CD4-positive, alpha-beta T cell (primary cell): ENCODE data around the gene RPTN. TPM values are rescaled to one million over a fixed set of nuclear protein-coding genes. Genes with fewer than 3 reads are reported as not detected.
"Not testable (repeated sequence)": the region's sequence is repeated elsewhere in the genome, so short reads cannot be mapped to it uniquely, and the experiment has no call there.

ENCODE experiments used
- ATAC-seq: fragments of 200-7000 bp; cut with Tn5 transposase; one replicate; pipeline ENCODE4 v1.10.0; 2022; ENCODE audit warnings: mild to moderate bottlenecking; ENCODE audit not compliant: poor library complexity
- CTCF ChIA-PET: fragments of 350-600 bp; sonication (Branson Sonifier 250); formaldehyde crosslinking; loops from one replicate; lab custom pipeline; 2021; ENCODE audit warnings: antibody characterized with exemption, inconsistent platforms; lab: Charles Lee
- POLR2A ChIA-PET: fragments of 350-600 bp; sonication (Branson Sonifier 250); formaldehyde crosslinking; loops from one replicate; lab custom pipeline; 2021; ENCODE audit warnings: antibody characterized with exemption, inconsistent platforms; lab: Charles Lee
- DNase-seq, 14 experiments: peaks; one replicate each; pipeline ENCODE4 v3.0.0-alpha.2; 2013 to 2020; ENCODE audit warnings: mixed read lengths in 2 of 14
- H3K27ac ChIP-seq, 2 donors: one replicate each; pipeline versions ENCODE4 v1.5.1 to v1.7.0; 2013; ENCODE audit warnings: low read length in 2 of 2, low read depth in 1 of 2, mild to moderate bottlenecking in 1 of 2
- H3K27me3 ChIP-seq, 2 experiments: 1 replicate in 1 of 2; 2 replicates in 1 of 2; pipeline versions ENCODE4 v1.6.1 to v1.7.0; 2013; ENCODE audit warnings: low read length in 2 of 2, control low read depth in 1 of 2, mild to moderate bottlenecking in 1 of 2, moderate library complexity in 1 of 2; ENCODE audit not compliant: insufficient read depth in 2 of 2, control insufficient read depth in 1 of 2
- H3K36me3 ChIP-seq: one replicate; pipeline ENCODE4 v1.6.1; 2013; ENCODE audit warnings: low read length, control low read depth; ENCODE audit not compliant: insufficient read depth
- H3K4me1 ChIP-seq: one replicate; pipeline ENCODE4 v1.6.1; 2013; ENCODE audit warnings: low read length, control low read depth; ENCODE audit not compliant: insufficient read depth
- H3K4me3 ChIP-seq: one replicate; pipeline ENCODE4 v1.5.1; 2013; ENCODE audit warnings: mild to moderate bottlenecking, low read length, moderate library complexity
- H3K9me3 ChIP-seq, 2 experiments: 1 replicate in 1 of 2; 2 replicates in 1 of 2; pipeline versions ENCODE4 v1.6.1 to v1.7.0; 2013; ENCODE audit warnings: low read length in 2 of 2, mild to moderate bottlenecking in 2 of 2, control low read depth in 1 of 2, moderate library complexity in 1 of 2; ENCODE audit not compliant: control insufficient read depth in 1 of 2, insufficient read depth in 1 of 2
- H3K27ac Mint-ChIP-seq: one replicate; pipeline ENCODE4 v1.8.0; 2020; ENCODE audit warnings: mixed read lengths
- H3K27me3 Mint-ChIP-seq: one replicate; pipeline ENCODE4 v1.8.0; 2021; ENCODE audit warnings: mixed read lengths
- H3K36me3 Mint-ChIP-seq: one replicate; pipeline ENCODE4 v1.8.0; 2021; ENCODE audit warnings: low read depth, mixed read lengths
- H3K4me1 Mint-ChIP-seq: one replicate; pipeline ENCODE4 v1.8.0; 2021; ENCODE audit warnings: low read depth, mixed read lengths
- H3K4me3 Mint-ChIP-seq: one replicate; pipeline ENCODE4 v1.8.0; 2020; ENCODE audit warnings: mild to moderate bottlenecking, mixed read lengths
- H3K9me3 Mint-ChIP-seq: one replicate; pipeline ENCODE4 v1.8.0; 2020; ENCODE audit warnings: mixed read lengths
- intact Hi-C, 2 experiments: fragments of 100-400 bp; cut with DNase I in 1 of 2; cut with micrococcal nuclease in 1 of 2; formaldehyde crosslinking; loops; one replicate each; pipeline versions ENCODE4 v1.15.1 to v1.9.0; 2023 to 2025; cut with DNase I, micrococcal nuclease
- total RNA-seq, 174 experiments: library from RNA in 2 of 174; stranded (reverse) in 2 of 174; gene quantifications; one replicate each; pipeline ENCODE4 v1.2.3 and lab custom pipeline; 2021 to 2026
- TF ChIP-seq, protein P1 (sequence below): fragments of 200-600 bp; IDR thresholded peaks from one replicate; pipeline ENCODE4 v1.8.0; 2022; ENCODE audit warnings: antibody characterized with exemption, mild to moderate bottlenecking

The RPTN gene
- total RNA-seq, 2 experiments from 2014 or later, result not detected

DNA sequence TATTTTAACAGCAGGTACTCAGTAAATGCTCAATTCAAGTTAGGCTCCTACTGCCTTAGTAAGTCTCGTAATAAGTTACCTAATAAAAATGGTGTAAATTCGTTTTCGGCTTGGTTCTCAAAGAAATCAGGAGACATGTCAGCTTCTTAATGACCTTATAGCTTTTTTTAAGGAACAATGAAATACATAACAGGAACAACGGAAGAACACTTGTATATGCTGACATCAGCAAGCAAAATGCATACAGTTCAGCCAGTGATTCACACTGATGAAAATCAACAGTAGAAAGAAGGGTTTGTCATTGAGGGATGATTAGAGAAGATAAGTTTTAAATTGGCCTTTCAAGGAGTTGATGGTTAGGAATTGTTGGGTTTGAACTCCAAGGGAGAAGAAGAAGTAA, 13.3 kb downstream of the RPTN start:
- H3K36me3 ChIP-seq, result no peaks in the 10 kb centered on the region
- no peak overlapping the region for H3K27ac Mint-ChIP-seq
- intact Hi-C loops, result no loop called here
- H3K27me3 ChIP-seq, result peaks cover 4 to 17% of the 10 kb centered on the region in 2 experiments
- H3K4me1 Mint-ChIP-seq, result no peaks in the 10 kb centered on the region
- H3K9me3 ChIP-seq, result peaks cover 16 to 21% of the 10 kb centered on the region in 2 experiments
- no peak overlapping the region for H3K4me3 Mint-ChIP-seq
- H3K4me1 ChIP-seq, result no peaks in the 10 kb centered on the region
- no peaks in the 10 kb centered on the region for H3K36me3 Mint-ChIP-seq
- H3K27me3 Mint-ChIP-seq, result peaks cover 35% of the 10 kb centered on the region
- H3K27ac ChIP-seq, result no peak overlapping the region
- ChIA-PET CTCF (no interaction called here), POLR2A (no interaction called here)
- H3K9me3 Mint-ChIP-seq, result peaks cover 6% of the 10 kb centered on the region
- no peak overlapping the region for H3K4me3 ChIP-seq
- no peak for ATAC-seq
- TF ChIP-seq, protein P1, sequence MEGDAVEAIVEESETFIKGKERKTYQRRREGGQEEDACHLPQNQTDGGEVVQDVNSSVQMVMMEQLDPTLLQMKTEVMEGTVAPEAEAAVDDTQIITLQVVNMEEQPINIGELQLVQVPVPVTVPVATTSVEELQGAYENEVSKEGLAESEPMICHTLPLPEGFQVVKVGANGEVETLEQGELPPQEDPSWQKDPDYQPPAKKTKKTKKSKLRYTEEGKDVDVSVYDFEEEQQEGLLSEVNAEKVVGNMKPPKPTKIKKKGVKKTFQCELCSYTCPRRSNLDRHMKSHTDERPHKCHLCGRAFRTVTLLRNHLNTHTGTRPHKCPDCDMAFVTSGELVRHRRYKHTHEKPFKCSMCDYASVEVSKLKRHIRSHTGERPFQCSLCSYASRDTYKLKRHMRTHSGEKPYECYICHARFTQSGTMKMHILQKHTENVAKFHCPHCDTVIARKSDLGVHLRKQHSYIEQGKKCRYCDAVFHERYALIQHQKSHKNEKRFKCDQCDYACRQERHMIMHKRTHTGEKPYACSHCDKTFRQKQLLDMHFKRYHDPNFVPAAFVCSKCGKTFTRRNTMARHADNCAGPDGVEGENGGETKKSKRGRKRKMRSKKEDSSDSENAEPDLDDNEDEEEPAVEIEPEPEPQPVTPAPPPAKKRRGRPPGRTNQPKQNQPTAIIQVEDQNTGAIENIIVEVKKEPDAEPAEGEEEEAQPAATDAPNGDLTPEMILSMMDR, result no peak
- DNase-seq, result no peak

DNA sequence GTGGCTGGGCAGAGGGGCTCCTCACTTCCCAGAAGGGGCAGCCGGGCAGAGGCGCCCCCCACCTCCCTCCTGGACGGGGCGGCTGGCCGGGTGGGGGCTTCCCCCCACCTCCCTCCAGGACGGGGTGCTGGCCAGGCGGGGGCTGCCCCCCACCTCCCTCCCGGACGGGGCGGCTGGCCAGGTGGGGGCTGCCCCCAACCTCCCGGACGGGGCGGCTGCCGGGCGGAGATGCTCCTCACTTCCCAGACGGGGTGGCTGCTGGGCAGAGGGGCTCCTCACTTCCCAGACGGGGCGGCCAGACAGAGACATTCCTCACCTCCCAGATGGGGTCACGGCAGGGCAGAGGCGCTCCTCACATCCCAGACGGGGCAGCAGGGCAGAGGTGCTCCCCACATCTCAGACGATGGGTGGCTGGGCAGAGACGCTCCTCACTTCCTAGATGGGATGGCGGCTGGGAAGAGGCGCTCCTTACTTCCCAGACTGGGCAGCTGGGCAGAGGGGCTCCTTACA, 14.3 kb downstream of the RPTN start:
- H3K27me3 Mint-ChIP-seq, result peaks cover 41% of the 10 kb centered on the region
- Histone ChIP-seq H3K27me3 (peaks cover 8 to 27% of the 10 kb centered on the region in 2 experiments), H3K9me3 (peaks cover 16 to 21% of the 10 kb centered on the region in 2 experiments)
- H3K9me3 Mint-ChIP-seq, DNase-seq, H3K36me3 ChIP-seq, H3K36me3 Mint-ChIP-seq, ATAC-seq, H3K4me1 Mint-ChIP-seq, intact Hi-C loops, H3K4me3 ChIP-seq, H3K27ac Mint-ChIP-seq, H3K27ac ChIP-seq, CTCF ChIA-PET, H3K4me1 ChIP-seq, POLR2A ChIA-PET, H3K4me3 Mint-ChIP-seq: not testable (repeated sequence)

- Histone ChIP-seq H3K27ac (no peak overlapping the region), H3K36me3 (no peaks in the 10 kb centered on the region), H3K4me3 (no peak overlapping the region), H3K9me3 (peaks cover 8 to 21% of the 10 kb centered on the region in 2 experiments), H3K27me3 (peaks cover 8 to 29% of the 10 kb centered on the region in 2 experiments), H3K4me1 (no peaks in the 10 kb centered on the region)
- Mint-ChIP-seq H3K4me3 (no peak overlapping the region), H3K27me3 (peaks cover 48% of the 10 kb centered on the region), H3K4me1 (no peaks in the 10 kb centered on the region), H3K36me3 (no peaks in the 10 kb centered on the region), H3K27ac (no peak overlapping the region), H3K9me3 (peaks cover 4% of the 10 kb centered on the region)
- ATAC-seq, result no peak
- no peak for DNase-seq
- CTCF ChIA-PET, result no interaction called here
- intact Hi-C loops, result no loop called here
- TF ChIP-seq, protein P1, result no peak
- POLR2A ChIA-PET, result no interaction called here
These were observed 15.7 kb downstream of the RPTN start for GRCh38 chr1:152143150-152143887.
